Endothelial cell of umbilical vein (primary cell): ENCODE results near the gene ATP10B. TPM values are rescaled to one million over a fixed set of nuclear protein-coding genes. Genes with fewer than 3 reads are reported as not detected.

ENCODE experiments used
- BruUV-seq: library from RNA; stranded (reverse); fragments of 400-500 nt; replicated peaks from 2 replicates; lab custom pipeline; 2021; lab: Mats Ljungman, UMichigan
- CTCF ChIA-PET: fragments of 300-600, 350-600 bp; sonication (Branson Sonifier 250); formaldehyde crosslinking; loops from one replicate; lab custom pipeline; 2021; ENCODE audit warnings: antibody characterized with exemption, inconsistent platforms; lab: Charles Lee
- POLR2A ChIA-PET: fragments of 300-600, 350-600 bp; sonication (Branson Sonifier 250); formaldehyde crosslinking; loops from one replicate; lab custom pipeline; 2021; ENCODE audit warnings: antibody characterized with exemption, inconsistent platforms; lab: Charles Lee
- DNase-seq: peaks from one replicate; pipeline ENCODE4 v3.0.0-alpha.2; 2011; ENCODE audit warnings: low read depth, low spot score
- FAIRE-seq: peaks from 2 replicates; lab custom pipeline; 2011; peaks lifted over from hg19 to GRCh38; lab: Jason Lieb, UNC
- H2AFZ ChIP-seq: 2 replicates; pipeline ENCODE4 v1.6.0; 2012; ENCODE audit warnings: low read depth, low read length, control low read depth, inconsistent platforms
- H3K27ac ChIP-seq: 2 replicates; pipeline ENCODE4 v1.5.1; 2011; ENCODE audit warnings: low read depth, mild to moderate bottlenecking, control low read depth, low read length, moderate library complexity; ENCODE audit not compliant: insufficient read depth
- H3K27me3 ChIP-seq, 2 experiments: 2 replicates each; pipeline versions ENCODE4 v1.6.0 to v1.6.1; 2011; ENCODE audit warnings: low read length in 2 of 2, mixed read lengths in 1 of 2; ENCODE audit not compliant: control insufficient read depth in 2 of 2, insufficient read depth in 2 of 2
- H3K36me3 ChIP-seq, 2 experiments: 2 replicates in 1 of 2; 3 replicates in 1 of 2; pipeline ENCODE4 v1.5.1; 2011; ENCODE audit warnings: low read length in 2 of 2, mild to moderate bottlenecking in 1 of 2, moderate library complexity in 1 of 2; ENCODE audit not compliant: control insufficient read depth in 2 of 2, insufficient read depth in 2 of 2; ENCODE audit errors: extremely low read depth in 1 of 2
- H3K4me1 ChIP-seq: 3 replicates; pipeline ENCODE4 v1.5.1; 2011; ENCODE audit warnings: mild to moderate bottlenecking, low read length; ENCODE audit not compliant: control insufficient read depth, insufficient read depth; ENCODE audit errors: extremely low read depth
- H3K4me2 ChIP-seq: 2 replicates; pipeline ENCODE4 v1.6.1; 2011; ENCODE audit warnings: low read length, control low read depth, mixed read lengths; ENCODE audit not compliant: insufficient read depth
- H3K4me3 ChIP-seq, 3 experiments: fragments of 200-600 bp in 1 of 3; sonication (generic), shearing (Covaris generic) in 1 of 3; replicated peaks in 1 of 3; 2 replicates each; pipeline ENCODE4 v1.5.1; 2011 to 2016; ENCODE audit warnings: control low read depth in 3 of 3, low read length in 3 of 3, mild to moderate bottlenecking in 2 of 3, inconsistent platforms in 1 of 3, low read depth in 1 of 3, moderate library complexity in 1 of 3; ENCODE audit not compliant: insufficient read depth in 1 of 3
- H3K79me2 ChIP-seq: 2 replicates; pipeline ENCODE4 v1.6.0; 2012; ENCODE audit warnings: low read length, inconsistent platforms; ENCODE audit not compliant: control insufficient read depth, insufficient read depth
- H3K9ac ChIP-seq: replicated peaks from 2 replicates; pipeline ENCODE3; 2011; ENCODE audit warnings: low read length, control low read depth; ENCODE audit not compliant: insufficient read depth; ENCODE audit errors: extremely low read depth
- H3K9me1 ChIP-seq: replicated peaks from 3 replicates; pipeline ENCODE4 v1.6.0; 2011; ENCODE audit warnings: mild to moderate bottlenecking, low read length; ENCODE audit not compliant: control insufficient read depth, insufficient read depth; ENCODE audit errors: extremely low read depth
- H3K9me3 ChIP-seq: replicated peaks from 2 replicates; pipeline ENCODE4 v1.5.1; 2012; ENCODE audit warnings: low read length, inconsistent platforms; ENCODE audit not compliant: control insufficient read depth, insufficient read depth
- H4K20me1 ChIP-seq: replicated peaks from 2 replicates; pipeline ENCODE3; 2011; ENCODE audit warnings: mild to moderate bottlenecking, low read length; ENCODE audit not compliant: control insufficient read depth, insufficient read depth; ENCODE audit errors: extremely low read depth
- EZH2 ChIP-seq: IDR thresholded peaks from 2 replicates; pipeline ENCODE4 v1.6.1; 2012; ENCODE audit warnings: borderline replicate concordance, low read depth, mild to moderate bottlenecking, moderate library complexity, low read length, inconsistent platforms; ENCODE audit not compliant: severe bottlenecking
- FOS ChIP-seq: IDR thresholded peaks from 2 replicates; pipeline ENCODE4 v1.6.1; 2011; ENCODE audit warnings: mild to moderate bottlenecking, low read length, moderate library complexity, borderline replicate concordance; ENCODE audit not compliant: insufficient read depth
- GATA2 ChIP-seq: IDR thresholded peaks from 2 replicates; pipeline ENCODE4 v1.7.0; 2011; ENCODE audit warnings: low read depth, mild to moderate bottlenecking, moderate library complexity, mixed read lengths, low read length; ENCODE audit not compliant: insufficient read length, insufficient read depth
- JUN ChIP-seq: IDR thresholded peaks from 2 replicates; pipeline ENCODE4 v1.6.1; 2011; ENCODE audit warnings: borderline replicate concordance, low read depth; ENCODE audit not compliant: insufficient read length, insufficient read depth
- MYC ChIP-seq: IDR thresholded peaks from one replicate; pipeline ENCODE4 v1.6.1; 2011; ENCODE audit warnings: mild to moderate bottlenecking, low read depth, low read length
- POLR2A ChIP-seq: IDR thresholded peaks from 2 replicates; pipeline ENCODE4 v1.6.1; 2012; ENCODE audit warnings: low read depth, mild to moderate bottlenecking, control low read depth, low read length
- POLR2AphosphoS5 ChIP-seq: IDR thresholded peaks from 2 replicates; pipeline ENCODE4 v1.6.1; 2012; ENCODE audit warnings: low read depth, mild to moderate bottlenecking, control low read depth, low read length, moderate library complexity; ENCODE audit not compliant: insufficient read depth
- dilution Hi-C: fragments of 300-500 bp; cut with MboI; formaldehyde crosslinking; loops from one replicate; pipeline ENCODE4 v1.15.0; 2019; ENCODE audit warnings: low sequenced_read_pairs; ENCODE audit not compliant: extremely low pct_ligation_motif_present
- intact Hi-C: fragments of 100-400 bp; cut with micrococcal nuclease; formaldehyde crosslinking; loops from one replicate; pipeline ENCODE4 v1.10.0; 2022
- polyA plus RNA-seq, 4 experiments: library from polyadenylated mRNA; depleted of rRNA in 3 of 4; stranded (reverse) in 3 of 4; unstranded in 1 of 4; fragments of >200 nt; gene quantifications; 2 replicates each; pipeline versions ENCODE4 v1.2.1 to v1.2.3, GENCODE V29; 2011 to 2012; ENCODE audit warnings: missing spikeins in 1 of 4
- total RNA-seq: library from RNA; stranded (reverse); gene quantifications from 2 replicates; pipeline ENCODE4 v1.2.3, GENCODE V29; 2021
- TF ChIP-seq, protein P1 (sequence below), 2 donors: IDR thresholded peaks; 1 replicate in 1 of 2; 2 replicates in 1 of 2; pipeline ENCODE4 v1.5.1; 2011; ENCODE audit warnings: low read length in 2 of 2, mild to moderate bottlenecking in 2 of 2, moderate library complexity in 2 of 2, control low read depth in 1 of 2, inconsistent platforms in 1 of 2, low read depth in 1 of 2; ENCODE audit not compliant: insufficient read depth in 1 of 2; ENCODE audit errors: extremely low read depth in 1 of 2
- TF ChIP-seq, protein P2 (sequence below): IDR thresholded peaks from 2 replicates; pipeline ENCODE4 v1.6.1; 2011; ENCODE audit not compliant: insufficient read depth, insufficient read length

Gene ATP10B
- total and polyA plus RNA-seq, 2 donors (not counting 3 experiments of a cell fraction or from before 2014, with no cell fraction given): not detected

DNA sequence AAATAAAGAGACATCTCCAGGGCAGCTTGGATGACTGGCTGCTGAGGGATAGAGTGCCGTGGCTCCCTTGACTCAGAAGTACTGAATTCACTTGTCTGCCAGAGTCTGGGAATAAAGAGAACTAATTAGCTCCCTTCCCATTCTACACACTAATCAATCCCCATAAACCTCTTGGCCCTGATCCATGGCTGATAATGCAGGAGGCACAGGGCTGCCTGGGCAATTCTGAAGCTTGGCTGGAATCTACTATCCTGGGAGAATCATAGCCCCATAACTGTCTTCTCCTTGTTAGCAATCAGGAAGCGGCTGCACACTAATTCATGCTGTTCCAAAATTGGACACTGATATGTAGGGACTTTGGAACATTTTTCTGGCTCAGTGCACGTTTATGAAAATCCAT is 232.6 kb downstream of the ATP10B start:
- no peaks in the 10 kb centered on the region for H3K9me3 ChIP-seq
- DNase-seq (no peak), FAIRE-seq (no peak)
- H3K9me1 ChIP-seq: no peaks in the 10 kb centered on the region
- H3K4me3 ChIP-seq: no peak overlapping the region
- H4K20me1 ChIP-seq: no peaks in the 10 kb centered on the region
- H3K9ac ChIP-seq: no peak overlapping the region
- CTCF ChIA-PET: no interaction called here
- TF ChIP-seq JUN: no peak
- no peak for TF ChIP-seq GATA2
- no peak for TF ChIP-seq EZH2
- no peak for TF ChIP-seq POLR2A
- TF ChIP-seq, protein P1, sequence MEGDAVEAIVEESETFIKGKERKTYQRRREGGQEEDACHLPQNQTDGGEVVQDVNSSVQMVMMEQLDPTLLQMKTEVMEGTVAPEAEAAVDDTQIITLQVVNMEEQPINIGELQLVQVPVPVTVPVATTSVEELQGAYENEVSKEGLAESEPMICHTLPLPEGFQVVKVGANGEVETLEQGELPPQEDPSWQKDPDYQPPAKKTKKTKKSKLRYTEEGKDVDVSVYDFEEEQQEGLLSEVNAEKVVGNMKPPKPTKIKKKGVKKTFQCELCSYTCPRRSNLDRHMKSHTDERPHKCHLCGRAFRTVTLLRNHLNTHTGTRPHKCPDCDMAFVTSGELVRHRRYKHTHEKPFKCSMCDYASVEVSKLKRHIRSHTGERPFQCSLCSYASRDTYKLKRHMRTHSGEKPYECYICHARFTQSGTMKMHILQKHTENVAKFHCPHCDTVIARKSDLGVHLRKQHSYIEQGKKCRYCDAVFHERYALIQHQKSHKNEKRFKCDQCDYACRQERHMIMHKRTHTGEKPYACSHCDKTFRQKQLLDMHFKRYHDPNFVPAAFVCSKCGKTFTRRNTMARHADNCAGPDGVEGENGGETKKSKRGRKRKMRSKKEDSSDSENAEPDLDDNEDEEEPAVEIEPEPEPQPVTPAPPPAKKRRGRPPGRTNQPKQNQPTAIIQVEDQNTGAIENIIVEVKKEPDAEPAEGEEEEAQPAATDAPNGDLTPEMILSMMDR (IDR thresholded peaks at IDR 0.05; ENCODE audit: extremely low read depth in 1 of 2, insufficient read depth in 1 of 2, low read depth in 1 of 2, low read length in 2 of 2): no peak
- no peak for TF ChIP-seq MYC
- TF ChIP-seq, protein P2, sequence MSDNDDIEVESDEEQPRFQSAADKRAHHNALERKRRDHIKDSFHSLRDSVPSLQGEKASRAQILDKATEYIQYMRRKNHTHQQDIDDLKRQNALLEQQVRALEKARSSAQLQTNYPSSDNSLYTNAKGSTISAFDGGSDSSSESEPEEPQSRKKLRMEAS: no peak
- no peak for TF ChIP-seq POLR2AphosphoS5
- no peak for TF ChIP-seq FOS
- no peaks in the 10 kb centered on the region for H3K79me2 ChIP-seq
- intact Hi-C loops: no loop called here
- H3K27me3 ChIP-seq: no peaks in the 10 kb centered on the region
- BruUV-seq: no TSS peak
- H3K36me3 ChIP-seq: no peaks in the 10 kb centered on the region
- no peaks in the 10 kb centered on the region for H3K4me1 ChIP-seq
- POLR2A ChIA-PET: no interaction called here
- dilution Hi-C loops: no loop called here
- no peak overlapping the region for H3K4me2 ChIP-seq
- no peak overlapping the region for H3K27ac ChIP-seq
- H2AFZ ChIP-seq: no peak overlapping the region
